Activated CD8-positive, alpha-beta T cell treated with anti-CD3 and anti-CD28 coated beads, Interleukin-2, amount 10 ng/mL, durations not matched to agents 7 days and 5 days (primary cell): Measurements from ENCODE around the gene CECR2. TPM values are rescaled to one million over a fixed set of nuclear protein-coding genes. Genes with fewer than 3 reads are reported as not detected.

ENCODE experiments used
- ATAC-seq: fragments of 150-1000 bp; cut with Tn5 transposase; one replicate; pipeline ENCODE4 v1.10.0; 2021; ENCODE audit warnings: moderate library complexity
- CTCF ChIA-PET: fragments of 350-600 bp; sonication (Branson Sonifier 250); formaldehyde crosslinking; loops from one replicate; lab custom pipeline; 2021; ENCODE audit warnings: antibody characterized with exemption; lab: Charles Lee
- POLR2A ChIA-PET: fragments of 350-600 bp; sonication (Branson Sonifier 250); formaldehyde crosslinking; loops from one replicate; lab custom pipeline; 2021; ENCODE audit warnings: antibody characterized with exemption; lab: Charles Lee
- DNase-seq: peaks from one replicate; pipeline ENCODE4 v3.0.0-alpha.2; 2020
- H3K27ac Mint-ChIP-seq: one replicate; pipeline ENCODE4 v1.8.0; 2021; ENCODE audit warnings: mild to moderate bottlenecking, mixed read lengths
- H3K27me3 Mint-ChIP-seq: one replicate; pipeline ENCODE4 v1.8.0; 2021; ENCODE audit warnings: low read depth, mixed read lengths
- H3K36me3 Mint-ChIP-seq: one replicate; pipeline ENCODE4 v1.8.0; 2021; ENCODE audit warnings: low read depth, mixed read lengths
- H3K4me1 Mint-ChIP-seq: one replicate; pipeline ENCODE4 v1.8.0; 2021; ENCODE audit warnings: low read depth, mixed read lengths
- H3K4me3 Mint-ChIP-seq: one replicate; pipeline ENCODE4 v1.8.0; 2021; ENCODE audit warnings: mild to moderate bottlenecking, mixed read lengths
- H3K9me3 Mint-ChIP-seq: one replicate; pipeline ENCODE4 v1.8.0; 2022; ENCODE audit warnings: mixed read lengths; ENCODE audit not compliant: insufficient read depth
- total RNA-seq, 2 experiments: library from RNA; stranded (reverse); gene quantifications; one replicate each; pipeline ENCODE4 v1.2.3, GENCODE V29; 2021

CECR2 gene
- total RNA-seq, 2 experiments from 2014 or later, result not detected

DNA sequence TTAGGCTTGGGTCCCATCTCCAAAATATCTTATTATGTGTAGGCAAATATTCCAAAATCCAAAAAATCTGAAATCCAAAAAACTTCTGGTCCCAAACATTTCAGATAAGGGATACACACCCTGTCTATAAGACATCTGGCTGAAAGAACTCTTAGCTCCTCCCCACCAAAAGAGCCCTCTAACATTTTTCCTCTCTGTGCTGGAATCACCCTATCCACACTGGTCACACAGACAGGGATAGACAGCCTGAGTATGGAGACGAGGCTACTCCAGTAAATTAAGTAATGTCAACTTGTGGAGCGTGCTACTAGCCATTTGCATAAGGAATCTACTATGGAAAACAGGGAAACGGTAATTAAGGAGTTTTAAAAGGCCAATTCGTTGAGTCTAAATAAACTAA is 234.4 kb downstream of the CECR2 start:
- H3K9me3 Mint-ChIP-seq, result no peaks in the 10 kb centered on the region
- CTCF ChIA-PET, result no interaction called here
- peaks cover 9% of the 10 kb centered on the region for H3K4me1 Mint-ChIP-seq
- no peak overlapping the region for H3K27ac Mint-ChIP-seq
- no peaks in the 10 kb centered on the region for H3K27me3 Mint-ChIP-seq
- POLR2A ChIA-PET, result no interaction called here
- DNase-seq (no peak), ATAC-seq (no peak)
- H3K4me3 Mint-ChIP-seq, result no peak overlapping the region
- H3K36me3 Mint-ChIP-seq, result peaks cover 26% of the 10 kb centered on the region

GRCh38 chr22:17606496-17606895 is 237.2 kb downstream of the CECR2 start:
- H3K4me1 Mint-ChIP-seq, result peaks cover 6% of the 10 kb centered on the region

More at GRCh38 chr22:17606496-17606895, 237.2 kb downstream of the CECR2 start:
- H3K27me3 Mint-ChIP-seq, result no peaks in the 10 kb centered on the region
- DNase-seq (no peak), ATAC-seq (no peak)
- CTCF ChIA-PET, result no interaction called here
- no peak overlapping the region for H3K4me3 Mint-ChIP-seq
- H3K27ac Mint-ChIP-seq, result no peak overlapping the region
- POLR2A ChIA-PET, result no interaction called here
- H3K36me3 Mint-ChIP-seq, result peaks cover 21% of the 10 kb centered on the region
- H3K9me3 Mint-ChIP-seq, result no peaks in the 10 kb centered on the region

Other genes starting within 250 kb of the CECR2 start
- under 1 TPM; 0.11 to 0.18 TPM for gene TMEM121B, start 248.1 kb upstream of the CECR2 start, total RNA-seq
- 10 to 100 TPM; 38.5 to 40.7 TPM for gene HDHD5, start 210.2 kb upstream of the CECR2 start, total RNA-seq
- 10 to 100 TPM; 61.5 to 65.0 TPM for gene ADA2, start 150.0 kb upstream of the CECR2 start, total RNA-seq
- not detected for gene SLC25A18, start 194.0 kb downstream of the CECR2 start, total RNA-seq